ENCODE data around the gene ZNF746. TPM values are rescaled to one million over a fixed set of nuclear protein-coding genes. Genes with fewer than 3 reads are reported as not detected.
A peak's percentile ranks its signal among the peaks of the same experiment; 100 is the strongest.

The ZNF746 gene
- total RNA-seq, 1 experiment from 2014 or later: 22.2 TPM

GRCh38 chr7:149490083-149490760 lies 7.4 kb downstream of the ZNF746 start:
- Histone ChIP-seq H3K9me3 (ENCODE audit: control insufficient read depth, insufficient read depth, low read depth, low read length) (no peaks in the 10 kb centered on the region), H3K36me3 (ENCODE audit: control insufficient read depth, insufficient read depth, low read length) (peaks cover 13% of the 10 kb centered on the region), H3K27ac (ENCODE audit: low read length) (no peak overlapping the region), H3K27me3 (ENCODE audit: control insufficient read depth, insufficient read depth, low read length) (no peaks in the 10 kb centered on the region), H3K4me3 (ENCODE audit: low read depth in 2 of 2, low read length in 2 of 2) (no peak overlapping the region), H3K4me1 (ENCODE audit: control insufficient read depth, insufficient read depth, low read length) (0 out of 2 replicates have a peak, but pooled peaks cover under 1% of the 10 kb centered on the region)
- DNase-seq (ENCODE audit: low read depth, low spot score) (no peak), ATAC-seq (no peak)
- in situ Hi-C loops (cut with HindIII; ENCODE audit: low pct_unique_long_range_greater_than_20kb, low sequenced_read_pairs): no loop called here
- intact Hi-C loops (cut with micrococcal nuclease; ENCODE audit: unreplicated experiment): no loop called here
- no TSS peak for BruUV-seq (replicated peaks)
- TF ChIP-seq REST (IDR thresholded peaks at IDR 0.05; ENCODE audit: insufficient read depth in 1 of 2, low read depth in 2 of 2, low read length in 1 of 2): no peak
- TF ChIP-seq POLR2AphosphoS5 (IDR thresholded peaks at IDR 0.05; ENCODE audit: low read depth, low read length): no peak
- TF ChIP-seq TCF7L2 (IDR thresholded peaks at IDR 0.05; ENCODE audit: low read depth, low read length): no peak
- no peak for TF ChIP-seq CTCF (IDR thresholded peaks at IDR 0.05)
- TF ChIP-seq SIN3A (IDR thresholded peaks at IDR 0.05; ENCODE audit: borderline replicate concordance, insufficient read depth, low read depth, low read length): no peak
- POLR2A ChIA-PET: interaction anchor here (0.6 to 0.9 kb wide), 2 partner anchors 10 to 29 kb away, joined by 3 to 5 read pairs; partner anchors contain the start of gene ZNF777
- CTCF ChIA-PET: no interaction called here

GRCh38 chr7:149489391-149490024 lies 8.1 kb downstream of the ZNF746 start:
- H3K9me3 ChIP-seq (ENCODE audit: control insufficient read depth, insufficient read depth, low read depth, low read length): no peaks in the 10 kb centered on the region
- H3K27me3 ChIP-seq (ENCODE audit: control insufficient read depth, insufficient read depth, low read length): no peaks in the 10 kb centered on the region
- TF ChIP-seq REST (IDR thresholded peaks at IDR 0.05; ENCODE audit: insufficient read depth in 1 of 2, low read depth in 2 of 2, low read length in 1 of 2) (no peak), CTCF (IDR thresholded peaks at IDR 0.05) (peak; percentile 70), TCF7L2 (IDR thresholded peaks at IDR 0.05; ENCODE audit: low read depth, low read length) (no peak)
- ATAC-seq (peak; percentile 93), DNase-seq (ENCODE audit: low read depth, low spot score) (no peak)
- ChIA-PET CTCF (no interaction called here), POLR2A (interaction anchor here (0.9 kb wide), 1 partner anchor 10 kb away, joined by 3 read pairs; no protein-coding TSS in a partner anchor)
- intact Hi-C loops (cut with micrococcal nuclease; ENCODE audit: unreplicated experiment) (no loop called here), in situ Hi-C loops (cut with HindIII; ENCODE audit: low pct_unique_long_range_greater_than_20kb, low sequenced_read_pairs) (no loop called here)
- no peak overlapping the region for H3K27ac ChIP-seq (ENCODE audit: low read length)
- peaks cover 13% of the 10 kb centered on the region for H3K36me3 ChIP-seq (ENCODE audit: control insufficient read depth, insufficient read depth, low read length)
- no peaks in the 10 kb centered on the region for H3K4me1 ChIP-seq (ENCODE audit: control insufficient read depth, insufficient read depth, low read length)
- H3K4me3 ChIP-seq (ENCODE audit: low read depth in 2 of 2, low read length in 2 of 2): no peak overlapping the region
- BruUV-seq (replicated peaks): no TSS peak
